Activated gamma-delta T cell treated with anti-CD3 and anti-CD28 coated beads, Interleukin-2, amount 50 U/mL, for 16 hours (primary cell): ENCODE measurements around the gene MYH10.

Experiments
- DNase-seq: peaks from one replicate; pipeline ENCODE4 v3.0.0-alpha.2; 2020; ENCODE audit warnings: low read depth

MYH10 gene

GRCh38 chr17:8494506-8495111 is 135.9 kb downstream of the MYH10 start:
- DNase-seq: no peak

- DNase-seq: no peak
Measured at GRCh38 chr17:8494021-8494420, 136.5 kb downstream of the MYH10 start.

GRCh38 chr17:8492121-8492520 is 138.4 kb downstream of the MYH10 start:
- no peak for DNase-seq

GRCh38 chr17:8490256-8491023 is 140.1 kb downstream of the MYH10 start:
- DNase-seq: no peak

- no peak for DNase-seq
Measured at GRCh38 chr17:8489841-8490240, 140.7 kb downstream of the MYH10 start.

GRCh38 chr17:8488901-8489300 is 141.6 kb downstream of the MYH10 start:
- DNase-seq: no peak

- no peak for DNase-seq
Measured at GRCh38 chr17:8488491-8488890, 142.0 kb downstream of the MYH10 start.

- DNase-seq: no peak
Measured at GRCh38 chr17:8487743-8488142, 142.8 kb downstream of the MYH10 start.

GRCh38 chr17:8487130-8487645 is 143.3 kb downstream of the MYH10 start:
- DNase-seq: no peak

GRCh38 chr17:8485491-8485890 is 145.0 kb downstream of the MYH10 start:
- DNase-seq: no peak

- no peak for DNase-seq
Measured at GRCh38 chr17:8484465-8484864, 146.1 kb downstream of the MYH10 start.

GRCh38 chr17:8482546-8482945 is 148.0 kb downstream of the MYH10 start:
- no peak for DNase-seq

- no peak for DNase-seq
Measured at GRCh38 chr17:8481703-8482102, 148.8 kb downstream of the MYH10 start.

- DNase-seq: no peak
Measured at GRCh38 chr17:8481089-8481488, 149.4 kb downstream of the MYH10 start.

- no peak for DNase-seq
Measured at GRCh38 chr17:8480011-8480976, 150.2 kb downstream of the MYH10 start.

GRCh38 chr17:8479431-8479947 is 151.0 kb downstream of the MYH10 start:
- DNase-seq: no peak

GRCh38 chr17:8477715-8478441 is 152.6 kb downstream of the MYH10 start:
- no peak for DNase-seq

- DNase-seq: no peak
Measured at GRCh38 chr17:8477171-8477570, 153.4 kb downstream of the MYH10 start.

- DNase-seq: no peak
Measured at GRCh38 chr17:8476741-8477140, 153.8 kb downstream of the MYH10 start.

GRCh38 chr17:8475781-8476180 is 154.7 kb downstream of the MYH10 start:
- no peak for DNase-seq

- no peak for DNase-seq
Measured at GRCh38 chr17:8475227-8475626, 155.3 kb downstream of the MYH10 start.

GRCh38 chr17:8474826-8475225 is 155.7 kb downstream of the MYH10 start:
- DNase-seq: no peak
